Islet of Langerhans (tissue), 1 donor: ENCODE results near the gene GPRASP1.
"Not testable (repeated sequence)": the region's sequence is repeated elsewhere in the genome, so short reads cannot be mapped to it uniquely, and the experiment has no call there.

Source experiments
- FAIRE-seq: peaks from one replicate; lab custom pipeline; 2011; peaks lifted over from hg19 to GRCh38; lab: Jason Lieb, UNC

GPRASP1 gene

GRCh38 chrX:102651242-102652011 lies at the start of gene GPRASP1:
GPRASP1 (plus strand) TSS chrX:102651483; CDS start chrX:102653914, 2,431 bp downstream.
- FAIRE-seq, result no peak

DNA sequence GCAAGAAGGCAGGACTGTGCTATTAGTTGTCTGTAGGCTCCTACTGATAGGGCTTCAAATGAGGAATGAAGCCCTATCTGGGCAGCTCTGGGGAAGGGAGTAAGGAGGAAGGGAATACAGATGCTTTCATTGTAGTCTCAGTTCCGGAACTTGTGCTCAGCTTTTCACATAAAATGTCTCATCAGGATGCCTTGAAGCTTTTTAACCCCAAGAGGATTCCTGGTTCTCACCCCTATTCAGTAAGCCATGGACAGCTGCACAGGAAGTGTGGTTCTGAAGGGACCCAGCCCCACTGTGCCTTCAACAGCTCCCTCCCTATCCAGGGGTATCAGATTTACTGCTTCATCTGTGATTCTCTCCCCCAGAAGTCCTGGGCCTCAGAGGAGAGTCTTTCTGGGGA lies 47.0 kb upstream of the GPRASP1 start:
- no peak for FAIRE-seq

- no peak for FAIRE-seq
These were observed 45.2 kb upstream of the GPRASP1 start for GRCh38 chrX:102606115-102606514.

GRCh38 chrX:102610905-102611304 lies 40.4 kb upstream of the GPRASP1 start:
- FAIRE-seq, result no peak

- no peak for FAIRE-seq
These were observed 27.2 kb upstream of the GPRASP1 start for GRCh38 chrX:102624105-102624504.

GRCh38 chrX:102627640-102628039 lies 23.6 kb upstream of the GPRASP1 start:
- FAIRE-seq, result no peak

DNA sequence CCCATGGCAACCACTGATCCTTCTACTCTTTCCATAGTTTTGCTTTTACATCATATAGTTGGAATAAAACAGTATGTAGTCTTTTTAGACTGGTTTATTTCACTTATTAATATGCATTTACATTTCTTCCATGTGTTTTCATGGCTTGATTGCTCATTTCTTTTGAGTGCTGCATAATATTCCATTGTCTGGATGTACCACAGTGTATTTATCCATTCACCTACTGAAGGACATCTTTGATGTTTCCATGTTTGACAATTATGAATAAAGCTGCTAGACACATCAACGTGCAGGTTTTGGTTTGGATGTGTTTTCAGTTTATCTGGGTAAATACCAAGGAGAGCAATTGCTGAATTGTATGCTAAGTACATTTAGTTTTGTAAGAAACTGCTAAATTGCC lies 13.7 kb upstream of the GPRASP1 start:
- no peak for FAIRE-seq

- FAIRE-seq, result no peak
These were observed 411 bp upstream of the GPRASP1 start for GRCh38 chrX:102650903-102651241.

- FAIRE-seq, result peak; percentile 51
These were observed 877 bp downstream of the GPRASP1 start for GRCh38 chrX:102652031-102652688.

- no peak for FAIRE-seq
These were observed 3.4 kb downstream of the GPRASP1 start for GRCh38 chrX:102654696-102655095.

DNA sequence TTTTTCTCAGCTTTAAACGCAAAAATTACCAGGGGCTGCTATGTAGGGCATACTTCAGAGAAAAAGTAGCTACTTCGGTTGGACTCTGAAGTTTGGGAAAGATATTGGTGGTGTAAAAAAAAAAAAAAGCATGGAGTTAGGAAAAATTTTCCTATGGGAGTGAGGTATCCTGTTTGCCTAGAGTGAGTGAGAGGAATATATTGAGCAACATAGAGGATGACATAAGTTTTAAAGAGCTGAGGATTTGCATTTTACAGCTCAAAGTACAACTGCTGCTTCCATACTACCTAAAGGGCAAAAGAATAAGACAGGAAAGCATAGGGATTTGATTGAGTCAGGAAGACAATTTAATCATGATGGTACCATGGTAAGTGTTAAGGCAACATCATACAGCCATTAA lies 7.3 kb downstream of the GPRASP1 start:
- no peak for FAIRE-seq

DNA sequence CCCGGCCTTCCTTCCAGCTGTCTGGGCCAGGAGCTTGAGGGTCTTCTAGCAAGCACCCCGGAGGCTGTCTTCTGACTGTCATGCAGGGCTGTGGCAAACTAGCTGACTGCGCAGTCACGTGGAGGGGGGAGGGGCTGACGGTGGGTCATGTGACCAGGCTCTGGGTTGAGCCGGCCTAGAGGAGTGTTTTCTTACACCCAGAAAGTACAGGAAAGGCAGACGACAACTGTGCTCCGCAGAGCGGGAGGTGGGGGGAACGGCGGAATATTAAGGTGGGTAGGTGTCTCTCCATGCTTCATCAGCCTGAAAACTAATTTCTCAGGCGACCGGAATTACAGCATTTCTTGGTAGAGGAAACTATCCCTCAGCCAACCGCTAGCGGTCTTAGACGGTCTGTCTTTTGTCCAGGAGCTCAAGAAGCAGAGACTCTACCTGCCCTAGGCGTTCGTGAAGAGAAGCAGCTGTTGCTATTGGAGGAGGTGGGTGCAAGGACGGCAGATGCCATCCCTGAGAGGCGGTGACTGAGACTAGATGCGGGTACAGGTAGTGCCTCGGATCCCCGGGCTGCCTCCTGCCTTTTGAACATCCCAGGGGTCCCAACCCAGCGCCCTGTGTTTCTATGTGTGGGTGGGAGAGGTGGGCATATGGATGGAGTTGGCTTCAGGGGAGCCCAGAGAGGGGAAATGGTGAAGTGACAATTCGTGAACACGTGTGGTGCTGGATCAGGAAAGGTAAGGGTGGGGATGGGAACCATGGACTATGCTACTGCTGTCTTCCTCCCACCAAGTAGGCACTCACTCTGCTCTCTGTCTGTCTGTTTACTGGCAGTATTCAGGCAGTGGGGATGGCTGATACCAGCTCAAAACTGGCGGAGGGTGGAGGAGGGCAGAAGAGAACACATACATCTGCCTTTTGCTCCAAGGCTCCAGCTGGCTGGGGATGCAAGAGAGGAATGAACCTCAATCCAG lies 8.8 kb downstream of the GPRASP1 start:
- FAIRE-seq, result peak; percentile 55

GRCh38 chrX:102663820-102664219 lies 12.5 kb downstream of the GPRASP1 start:
- FAIRE-seq, result not testable (repeated sequence)

GRCh38 chrX:102667034-102667433 lies 15.8 kb downstream of the GPRASP1 start:
- not testable (repeated sequence) for FAIRE-seq

- FAIRE-seq, result no peak
These were observed 18.2 kb downstream of the GPRASP1 start for GRCh38 chrX:102669526-102669925.

DNA sequence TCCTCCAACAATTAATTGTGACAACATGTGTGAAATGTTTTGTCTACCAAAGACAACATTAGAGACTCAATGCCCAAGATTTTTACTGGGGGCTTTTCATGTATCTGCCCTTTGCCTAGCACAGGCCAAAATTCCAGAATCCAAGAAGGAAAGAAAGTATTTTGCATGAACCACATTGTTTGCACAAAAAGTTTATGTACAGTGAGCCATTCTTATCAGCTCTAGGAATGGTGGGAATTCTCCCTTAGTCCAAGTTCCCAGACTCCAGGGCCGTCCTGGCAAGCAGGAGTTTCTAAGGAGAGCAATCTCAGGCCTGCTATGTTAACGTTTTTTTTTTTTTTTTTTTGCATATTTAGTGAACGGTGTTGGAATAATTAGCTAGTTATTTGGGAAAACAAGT lies 21.6 kb downstream of the GPRASP1 start:
- no peak for FAIRE-seq

- FAIRE-seq, result peak; percentile 47
These were observed 26.2 kb downstream of the GPRASP1 start for GRCh38 chrX:102677479-102677878.

GRCh38 chrX:102684772-102685520 lies 33.7 kb downstream of the GPRASP1 start:
- FAIRE-seq, result no peak

- FAIRE-seq, result no peak
These were observed 43.5 kb downstream of the GPRASP1 start for GRCh38 chrX:102694749-102695148.

- no peak for FAIRE-seq
These were observed 45.0 kb downstream of the GPRASP1 start for GRCh38 chrX:102696306-102696705.

- peak; percentile 92 for FAIRE-seq
These were observed 46.2 kb downstream of the GPRASP1 start for GRCh38 chrX:102697494-102697893.
